Measurements from ENCODE around the gene PPIA.

PPIA gene

DNA sequence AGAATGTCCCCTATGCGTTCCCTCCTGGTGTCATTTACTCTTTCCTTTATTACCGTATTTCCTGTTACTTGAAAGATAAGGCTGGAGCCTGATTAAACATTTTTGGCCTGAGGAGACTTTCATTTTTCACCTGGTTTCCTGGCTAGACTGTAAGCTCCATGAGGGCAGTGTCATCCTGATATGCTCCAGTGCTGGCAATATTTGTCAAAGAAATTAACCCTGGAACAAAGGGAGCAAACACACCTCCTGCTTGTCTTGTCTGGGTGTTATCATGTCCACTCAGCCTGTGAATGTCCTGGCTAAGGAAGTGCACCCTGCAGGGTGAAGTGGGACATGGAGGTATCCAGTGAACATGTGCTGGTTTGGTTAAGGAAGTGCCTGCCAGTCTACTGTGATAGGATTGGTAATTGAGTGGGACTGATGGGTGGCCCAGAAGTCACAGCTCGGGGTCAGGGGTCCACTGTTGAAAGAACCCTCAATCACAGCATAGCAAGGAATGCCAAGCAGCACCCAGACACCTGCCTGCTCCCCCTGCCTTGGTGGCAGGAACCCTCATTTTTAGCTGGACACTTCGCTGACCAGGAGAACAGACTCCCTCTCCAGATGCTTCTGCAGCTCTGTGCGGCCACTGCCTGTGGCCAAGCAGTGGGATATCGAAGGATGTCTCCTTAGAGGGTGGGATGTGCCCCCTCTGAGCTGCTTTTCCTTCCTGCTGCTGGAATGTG, 20.9 kb upstream of the PPIA start:
- no peak for TF ChIP-seq EZH2phosphoT487 (IDR thresholded peaks at IDR 0.05; ENCODE audit: low read depth)
- TF ChIP-seq, protein P1, sequence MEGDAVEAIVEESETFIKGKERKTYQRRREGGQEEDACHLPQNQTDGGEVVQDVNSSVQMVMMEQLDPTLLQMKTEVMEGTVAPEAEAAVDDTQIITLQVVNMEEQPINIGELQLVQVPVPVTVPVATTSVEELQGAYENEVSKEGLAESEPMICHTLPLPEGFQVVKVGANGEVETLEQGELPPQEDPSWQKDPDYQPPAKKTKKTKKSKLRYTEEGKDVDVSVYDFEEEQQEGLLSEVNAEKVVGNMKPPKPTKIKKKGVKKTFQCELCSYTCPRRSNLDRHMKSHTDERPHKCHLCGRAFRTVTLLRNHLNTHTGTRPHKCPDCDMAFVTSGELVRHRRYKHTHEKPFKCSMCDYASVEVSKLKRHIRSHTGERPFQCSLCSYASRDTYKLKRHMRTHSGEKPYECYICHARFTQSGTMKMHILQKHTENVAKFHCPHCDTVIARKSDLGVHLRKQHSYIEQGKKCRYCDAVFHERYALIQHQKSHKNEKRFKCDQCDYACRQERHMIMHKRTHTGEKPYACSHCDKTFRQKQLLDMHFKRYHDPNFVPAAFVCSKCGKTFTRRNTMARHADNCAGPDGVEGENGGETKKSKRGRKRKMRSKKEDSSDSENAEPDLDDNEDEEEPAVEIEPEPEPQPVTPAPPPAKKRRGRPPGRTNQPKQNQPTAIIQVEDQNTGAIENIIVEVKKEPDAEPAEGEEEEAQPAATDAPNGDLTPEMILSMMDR (IDR thresholded peaks at IDR 0.05; ENCODE audit: low read depth, low read length), result no peak
- Histone ChIP-seq H4K20me1 (ENCODE audit: insufficient read depth, low read length) (no peaks in the 10 kb centered on the region), H3K9ac (ENCODE audit: low read length) (no peak overlapping the region)

DNA sequence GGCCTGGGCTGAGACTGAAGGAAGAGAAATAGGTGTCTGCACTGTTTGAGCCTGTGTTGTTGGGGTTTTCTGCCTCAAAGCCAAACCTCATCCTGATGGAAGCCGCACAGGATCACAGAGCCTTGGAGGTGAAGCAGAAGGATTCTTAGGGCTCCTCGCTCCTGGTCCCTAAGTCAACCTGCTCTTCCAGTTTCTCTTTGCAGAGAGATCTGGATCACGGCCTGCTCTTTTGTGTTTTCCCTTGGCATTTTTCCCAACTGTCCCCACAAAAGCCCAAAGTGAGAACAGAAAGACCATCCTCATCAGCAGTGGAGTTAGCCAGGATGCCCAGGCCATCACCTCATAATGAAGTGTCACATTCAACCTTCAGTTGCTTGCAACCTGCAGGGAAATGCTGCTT, 20.3 kb upstream of the PPIA start:
- Histone ChIP-seq H3K4me3 (ENCODE audit: low read length) (no peak overlapping the region), H3K9ac (ENCODE audit: low read length) (no peak overlapping the region), H3K79me2 (ENCODE audit: low read length) (no peaks in the 10 kb centered on the region), H4K20me1 (ENCODE audit: insufficient read depth, low read length) (no peaks in the 10 kb centered on the region), H3K27me3 (ENCODE audit: low read depth, low read length) (no peaks in the 10 kb centered on the region), H3K36me3 (replicated peaks; ENCODE audit: low read depth, low read length) (no peaks in the 10 kb centered on the region), H3K27ac (ENCODE audit: low read length) (no peak overlapping the region), H3K9me3 (ENCODE audit: insufficient read depth, low read length) (no peaks in the 10 kb centered on the region), H3K4me2 (ENCODE audit: low read length) (no peak overlapping the region), H2AFZ (ENCODE audit: low read depth, low read length) (no peak overlapping the region), H3K4me1 (ENCODE audit: low read length) (peaks cover 6% of the 10 kb centered on the region; the same call in 1 of the 2 replicates)
- no peak for TF ChIP-seq EZH2phosphoT487 (IDR thresholded peaks at IDR 0.05; ENCODE audit: low read depth)
- TF ChIP-seq, protein P1 (IDR thresholded peaks at IDR 0.05; ENCODE audit: low read depth, low read length), result no peak

More for the DNA sequence above, 20.9 kb upstream of the PPIA start:
- Histone ChIP-seq H3K27ac (ENCODE audit: low read length) (no peak overlapping the region), H3K36me3 (replicated peaks; ENCODE audit: low read depth, low read length) (no peaks in the 10 kb centered on the region), H3K79me2 (ENCODE audit: low read length) (no peaks in the 10 kb centered on the region), H3K27me3 (ENCODE audit: low read depth, low read length) (no peaks in the 10 kb centered on the region), H2AFZ (ENCODE audit: low read depth, low read length) (no peak overlapping the region), H3K9me3 (ENCODE audit: insufficient read depth, low read length) (no peaks in the 10 kb centered on the region), H3K4me2 (ENCODE audit: low read length) (no peak overlapping the region), H3K4me1 (ENCODE audit: low read length) (peaks cover 8% of the 10 kb centered on the region; the same call in 1 of the 2 replicates), H3K4me3 (ENCODE audit: low read length) (no peak overlapping the region)

DNA sequence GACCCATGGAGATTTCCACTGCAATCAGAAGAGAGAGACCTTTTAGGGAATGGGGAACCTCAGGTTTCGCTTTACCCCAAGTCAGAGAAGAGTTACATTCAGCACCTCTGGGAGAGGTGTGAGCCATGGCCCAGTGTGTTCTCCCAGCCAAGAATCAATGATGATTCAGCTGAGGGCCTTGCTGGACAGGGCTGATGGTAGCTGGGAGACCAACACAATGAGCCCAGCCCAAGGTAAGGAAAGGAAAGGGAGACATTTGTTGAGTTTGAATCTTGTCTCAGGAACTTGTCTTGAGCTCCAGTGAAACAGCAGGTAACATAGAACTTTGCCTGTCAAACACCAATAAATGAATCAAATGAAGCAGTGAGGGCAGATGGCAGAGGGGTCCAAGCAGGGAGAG, 14.0 kb upstream of the PPIA start:
- Histone ChIP-seq H3K27me3 (ENCODE audit: low read depth, low read length) (no peaks in the 10 kb centered on the region), H4K20me1 (ENCODE audit: insufficient read depth, low read length) (no peaks in the 10 kb centered on the region), H3K4me1 (ENCODE audit: low read length) (no peaks in the 10 kb centered on the region), H2AFZ (ENCODE audit: low read depth, low read length) (no peak overlapping the region), H3K27ac (ENCODE audit: low read length) (no peak overlapping the region), H3K36me3 (replicated peaks; ENCODE audit: low read depth, low read length) (no peaks in the 10 kb centered on the region), H3K4me3 (ENCODE audit: low read length) (no peak overlapping the region), H3K9me3 (ENCODE audit: insufficient read depth, low read length) (no peaks in the 10 kb centered on the region), H3K9ac (ENCODE audit: low read length) (no peak overlapping the region), H3K4me2 (ENCODE audit: low read length) (no peak overlapping the region), H3K79me2 (ENCODE audit: low read length) (no peaks in the 10 kb centered on the region)
- TF ChIP-seq EZH2phosphoT487 (IDR thresholded peaks at IDR 0.05; ENCODE audit: low read depth), result no peak
- TF ChIP-seq, protein P1 (IDR thresholded peaks at IDR 0.05; ENCODE audit: low read depth, low read length), result no peak

DNA sequence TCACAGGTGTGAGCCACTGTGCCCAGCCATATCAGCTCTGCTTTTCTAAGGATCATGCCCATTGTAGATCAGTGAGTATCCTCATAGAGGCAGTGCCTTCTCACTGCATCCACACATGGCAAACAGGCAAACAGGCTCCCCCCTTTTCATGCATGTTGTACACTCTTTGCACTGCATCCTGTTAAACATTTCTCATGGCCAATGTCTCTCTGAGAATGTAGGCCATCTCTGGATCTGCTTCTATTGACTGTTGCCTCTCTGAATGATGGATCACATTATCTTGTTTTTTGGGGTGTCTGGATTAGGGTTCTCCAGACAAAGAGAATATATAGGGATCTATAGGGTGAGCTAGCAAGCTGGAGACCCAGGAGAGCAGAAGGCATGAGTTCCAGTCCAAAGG, 13.1 kb upstream of the PPIA start:
- H3K27me3 ChIP-seq (ENCODE audit: low read depth, low read length), result no peaks in the 10 kb centered on the region
- H3K9me3 ChIP-seq (ENCODE audit: insufficient read depth, low read length), result no peaks in the 10 kb centered on the region
- no peak overlapping the region for H3K4me2 ChIP-seq (ENCODE audit: low read length)
- H3K79me2 ChIP-seq (ENCODE audit: low read length), result no peaks in the 10 kb centered on the region
- H3K4me1 ChIP-seq (ENCODE audit: low read length), result no peaks in the 10 kb centered on the region
- no peak for TF ChIP-seq EZH2phosphoT487 (IDR thresholded peaks at IDR 0.05; ENCODE audit: low read depth)
- TF ChIP-seq, protein P1 (IDR thresholded peaks at IDR 0.05; ENCODE audit: low read depth, low read length), result no peak
- H2AFZ ChIP-seq (ENCODE audit: low read depth, low read length), result no peak overlapping the region
- no peak overlapping the region for H3K27ac ChIP-seq (ENCODE audit: low read length)
- H3K9ac ChIP-seq (ENCODE audit: low read length), result no peak overlapping the region
- H3K36me3 ChIP-seq (replicated peaks; ENCODE audit: low read depth, low read length), result no peaks in the 10 kb centered on the region
- H4K20me1 ChIP-seq (ENCODE audit: insufficient read depth, low read length), result no peaks in the 10 kb centered on the region
- H3K4me3 ChIP-seq (ENCODE audit: low read length), result no peak overlapping the region

All from OCI-LY3 (cell line).